Fibroblast of lung (primary cell): Measurements from ENCODE around the gene PFN1.

ENCODE experiments used
- EZH2 ChIP-seq: IDR thresholded peaks from 2 replicates; pipeline ENCODE4 v1.5.1; 2012; ENCODE audit warnings: low read length, control low read depth, mild to moderate bottlenecking; ENCODE audit errors: missing control alignments
- TF ChIP-seq, protein P1 (sequence below), 2 donors: IDR thresholded peaks in 1 of 2; conservative IDR thresholded peaks in 1 of 2; 1 replicate in 1 of 2; 2 replicates in 1 of 2; pipeline ENCODE4 v1.5.1; 2011 to 2012; ENCODE audit warnings: low read length in 2 of 2, control low read depth in 1 of 2, inconsistent platforms in 1 of 2, low read depth in 1 of 2, mild to moderate bottlenecking in 1 of 2

DNA sequence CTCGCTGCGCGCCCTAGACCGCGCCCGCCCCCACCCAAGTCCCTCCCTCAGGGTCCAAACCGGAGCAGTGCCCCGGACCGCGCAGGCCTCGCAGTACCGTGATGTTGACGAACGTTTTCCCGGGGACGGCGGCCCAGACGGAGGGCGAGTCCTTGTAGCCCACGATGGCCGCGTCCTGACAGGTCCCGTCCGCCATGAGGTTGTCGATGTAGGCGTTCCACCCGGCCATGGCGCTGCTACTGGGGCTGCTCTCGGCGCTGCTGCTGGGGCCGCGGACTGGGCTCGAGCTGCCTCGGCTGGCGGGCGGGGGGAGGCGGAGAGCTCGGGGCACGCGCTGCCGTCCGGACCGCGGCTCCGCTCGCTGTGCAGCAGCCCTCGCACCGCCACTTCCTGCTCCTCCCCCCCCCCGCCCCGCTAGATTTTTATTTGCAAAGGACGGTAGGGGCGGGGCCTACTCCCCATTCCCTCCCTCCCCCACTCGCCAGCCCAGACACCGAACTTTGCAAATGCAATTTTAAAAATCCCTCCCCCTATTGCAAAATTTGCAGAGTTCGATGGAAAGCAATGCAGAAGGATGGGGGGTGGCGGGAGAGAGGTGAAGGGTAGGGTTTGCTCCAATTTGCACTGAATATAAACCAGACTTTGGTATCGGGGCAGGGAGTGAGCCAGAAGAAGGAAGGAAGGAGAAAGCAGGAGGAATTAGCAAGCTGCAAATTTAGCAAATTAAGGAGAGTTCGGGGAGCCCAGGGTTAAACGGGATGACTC, at the start of gene PFN1:
- TF ChIP-seq EZH2: no peak
- TF ChIP-seq, protein P1, sequence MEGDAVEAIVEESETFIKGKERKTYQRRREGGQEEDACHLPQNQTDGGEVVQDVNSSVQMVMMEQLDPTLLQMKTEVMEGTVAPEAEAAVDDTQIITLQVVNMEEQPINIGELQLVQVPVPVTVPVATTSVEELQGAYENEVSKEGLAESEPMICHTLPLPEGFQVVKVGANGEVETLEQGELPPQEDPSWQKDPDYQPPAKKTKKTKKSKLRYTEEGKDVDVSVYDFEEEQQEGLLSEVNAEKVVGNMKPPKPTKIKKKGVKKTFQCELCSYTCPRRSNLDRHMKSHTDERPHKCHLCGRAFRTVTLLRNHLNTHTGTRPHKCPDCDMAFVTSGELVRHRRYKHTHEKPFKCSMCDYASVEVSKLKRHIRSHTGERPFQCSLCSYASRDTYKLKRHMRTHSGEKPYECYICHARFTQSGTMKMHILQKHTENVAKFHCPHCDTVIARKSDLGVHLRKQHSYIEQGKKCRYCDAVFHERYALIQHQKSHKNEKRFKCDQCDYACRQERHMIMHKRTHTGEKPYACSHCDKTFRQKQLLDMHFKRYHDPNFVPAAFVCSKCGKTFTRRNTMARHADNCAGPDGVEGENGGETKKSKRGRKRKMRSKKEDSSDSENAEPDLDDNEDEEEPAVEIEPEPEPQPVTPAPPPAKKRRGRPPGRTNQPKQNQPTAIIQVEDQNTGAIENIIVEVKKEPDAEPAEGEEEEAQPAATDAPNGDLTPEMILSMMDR (conservative IDR thresholded peaks at IDR 0.05 in 1 of 2, IDR thresholded peaks at IDR 0.05 in 1 of 2; ENCODE audit: low read depth in 1 of 2, low read length in 2 of 2): no peak
